CD8-positive, alpha-beta memory T cell (primary cell): Measurements from ENCODE around the gene GDF10. TPM values are rescaled to one million over a fixed set of nuclear protein-coding genes. Genes with fewer than 3 reads are reported as not detected.

Source experiments
- CTCF ChIA-PET: fragments of 350-600 bp; sonication (Branson Sonifier 250); formaldehyde crosslinking; loops from one replicate; lab custom pipeline; 2021; ENCODE audit warnings: antibody characterized with exemption; lab: Charles Lee
- POLR2A ChIA-PET: fragments of 350-600 bp; sonication (Branson Sonifier 250); formaldehyde crosslinking; loops from one replicate; lab custom pipeline; 2021; ENCODE audit warnings: antibody characterized with exemption; lab: Charles Lee
- DNase-seq, 5 donors: peaks; one replicate each; pipeline versions ENCODE4 v3.0.0 to v3.0.0-alpha.2; 2020 to 2022; ENCODE audit warnings: mixed read lengths in 1 of 5
- H3K27ac ChIP-seq: one replicate; pipeline ENCODE4 v1.7.0; 2013; ENCODE audit warnings: low read depth, mild to moderate bottlenecking, low read length, moderate library complexity
- H3K27me3 ChIP-seq: 2 replicates; pipeline ENCODE4 v1.7.0; 2013; ENCODE audit warnings: low read length, mild to moderate bottlenecking; ENCODE audit not compliant: insufficient read depth, poor library complexity, severe bottlenecking
- H3K36me3 ChIP-seq: 2 replicates; pipeline ENCODE4 v1.7.0; 2013; ENCODE audit warnings: mild to moderate bottlenecking, low read length, moderate library complexity; ENCODE audit not compliant: insufficient read depth
- H3K4me1 ChIP-seq: 2 replicates; pipeline ENCODE4 v1.7.0; 2013; ENCODE audit warnings: mild to moderate bottlenecking, low read length, moderate library complexity; ENCODE audit not compliant: insufficient read depth
- H3K4me3 ChIP-seq: 2 replicates; pipeline ENCODE4 v1.7.0; 2013; ENCODE audit warnings: mild to moderate bottlenecking, low read length
- H3K9me3 ChIP-seq: 2 replicates; pipeline ENCODE4 v1.7.0; 2013; ENCODE audit warnings: mild to moderate bottlenecking, low read length
- H3K27ac Mint-ChIP-seq, 8 donors: one replicate each; pipeline ENCODE4 v1.8.0; 2020 to 2021; ENCODE audit warnings: mixed read lengths in 8 of 8, mild to moderate bottlenecking in 6 of 8, inconsistent platforms in 3 of 8, moderate library complexity in 3 of 8
- H3K27me3 Mint-ChIP-seq, 2 donors: one replicate each; pipeline ENCODE4 v1.8.0; 2020 to 2021; ENCODE audit warnings: mixed read lengths in 2 of 2, mild to moderate bottlenecking in 1 of 2, moderate library complexity in 1 of 2
- H3K36me3 Mint-ChIP-seq, 3 donors: one replicate each; pipeline ENCODE4 v1.8.0; 2020 to 2021; ENCODE audit warnings: mixed read lengths in 3 of 3, inconsistent platforms in 1 of 3, mild to moderate bottlenecking in 1 of 3
- H3K4me1 Mint-ChIP-seq, 3 donors: one replicate each; pipeline ENCODE4 v1.8.0; 2020 to 2021; ENCODE audit warnings: mixed read lengths in 3 of 3, inconsistent platforms in 1 of 3, mild to moderate bottlenecking in 1 of 3
- H3K4me3 Mint-ChIP-seq, 7 donors: one replicate each; pipeline ENCODE4 v1.8.0; 2020 to 2021; ENCODE audit warnings: mixed read lengths in 7 of 7, mild to moderate bottlenecking in 6 of 7, moderate library complexity in 4 of 7, inconsistent platforms in 2 of 7
- H3K9me3 Mint-ChIP-seq, 5 donors: one replicate each; pipeline ENCODE4 v1.8.0; 2020 to 2022; ENCODE audit warnings: mixed read lengths in 5 of 5, mild to moderate bottlenecking in 3 of 5, moderate library complexity in 2 of 5, inconsistent platforms in 1 of 5
- polyA plus RNA-seq: library from polyadenylated mRNA; unstranded; fragments of 300-500 nt; fragmentation: Illumina TruSeq; gene quantifications from one replicate; pipeline ENCODE4 v1.2.3, GENCODE V29; 2021
- total RNA-seq, 2 experiments: library from RNA; stranded (reverse); gene quantifications; one replicate each; pipeline ENCODE4 v1.2.3, GENCODE V29; 2021

Gene GDF10
- total and polyA plus RNA-seq, 3 experiments from 2014 or later: 0.18 to 0.24 (median 0.21) TPM

GRCh38 chr10:47256751-47257336 is 43.2 kb upstream of the GDF10 start:
- H3K27me3 Mint-ChIP-seq: no peaks in the 10 kb centered on the region
- H3K27ac Mint-ChIP-seq: peak overlapping the region in 7 of 8 donors; percentile 37 to 91 (median 81)
- peak overlapping the region in 3 of 7 donors; percentile 27 to 59 (median 52) for H3K4me3 Mint-ChIP-seq
- CTCF ChIA-PET: interaction anchor here (1.6 kb wide), 1 partner anchor 209 kb away, joined by 6 read pairs; no protein-coding TSS in a partner anchor
- DNase-seq: no peak
- H3K27me3 ChIP-seq: no peaks in the 10 kb centered on the region
- no peaks in the 10 kb centered on the region for H3K9me3 ChIP-seq
- no peaks in the 10 kb centered on the region for H3K36me3 ChIP-seq
- H3K9me3 Mint-ChIP-seq: no peaks in the 10 kb centered on the region
- POLR2A ChIA-PET: no interaction called here
- H3K27ac ChIP-seq: no peak overlapping the region
- H3K36me3 Mint-ChIP-seq: peaks cover 0 to 3% (median 0%) of the 10 kb centered on the region in 3 donors
- H3K4me1 ChIP-seq: peaks cover 70% of the 10 kb centered on the region
- peak overlapping the region; percentile 5 for H3K4me3 ChIP-seq
- H3K4me1 Mint-ChIP-seq: peaks cover 53 to 70% (median 58%) of the 10 kb centered on the region in 3 donors

- ChIA-PET CTCF (interaction anchor here (1.0 to 1.6 kb wide), 2 partner anchors 22 to 210 kb away, joined by 3 to 6 read pairs; no protein-coding TSS in a partner anchor), POLR2A (interaction anchor here (0.7 kb wide), 1 partner anchor 46 kb away, joined by 6 read pairs; no protein-coding TSS in a partner anchor)
- Histone ChIP-seq H3K4me3 (peak overlapping the region; percentile 33), H3K27me3 (no peaks in the 10 kb centered on the region), H3K36me3 (no peaks in the 10 kb centered on the region), H3K27ac (no peak overlapping the region), H3K4me1 (peaks cover 74% of the 10 kb centered on the region), H3K9me3 (no peaks in the 10 kb centered on the region)
- no peaks in the 10 kb centered on the region for H3K9me3 Mint-ChIP-seq
- peaks cover 0 to 3% (median 0%) of the 10 kb centered on the region in 3 donors for H3K36me3 Mint-ChIP-seq
- H3K27me3 Mint-ChIP-seq: no peaks in the 10 kb centered on the region
- peak in 2 of 5 donors; percentile 48 to 60 for DNase-seq
- H3K27ac Mint-ChIP-seq: peak overlapping the region; percentile 37 to 91 (median 71)
- H3K4me1 Mint-ChIP-seq: peaks cover 54 to 76% (median 63%) of the 10 kb centered on the region in 3 donors
- peak overlapping the region; percentile 1 to 64 (median 40) for H3K4me3 Mint-ChIP-seq
These were observed 42.4 kb upstream of the GDF10 start for GRCh38 chr10:47257396-47258120.

- POLR2A ChIA-PET: no interaction called here
These were observed 41.1 kb upstream of the GDF10 start for GRCh38 chr10:47258921-47259320.

GRCh38 chr10:47259466-47259865 is 40.5 kb upstream of the GDF10 start:
- Histone ChIP-seq H3K27me3 (no peaks in the 10 kb centered on the region), H3K36me3 (no peaks in the 10 kb centered on the region), H3K4me3 (no peak overlapping the region), H3K27ac (no peak overlapping the region), H3K4me1 (peaks cover 77% of the 10 kb centered on the region), H3K9me3 (no peaks in the 10 kb centered on the region)
- H3K9me3 Mint-ChIP-seq: peaks cover 0 to 2% (median 0%) of the 10 kb centered on the region in 5 donors
- H3K4me1 Mint-ChIP-seq: peaks cover 60 to 91% (median 76%) of the 10 kb centered on the region in 3 donors
- H3K4me3 Mint-ChIP-seq: no peak overlapping the region
- no peak for DNase-seq
- ChIA-PET CTCF (interaction anchor here (2.9 to 4.0 kb wide), 2 partner anchors 52 to 211 kb away, joined by 8 to 13 read pairs; no protein-coding TSS in a partner anchor), POLR2A (no interaction called here)
- peaks cover 0 to 2% of the 10 kb centered on the region in 2 donors for H3K27me3 Mint-ChIP-seq
- H3K36me3 Mint-ChIP-seq: peaks cover 0 to 3% (median 0%) of the 10 kb centered on the region in 3 donors
- H3K27ac Mint-ChIP-seq: peak overlapping the region in 5 of 8 donors; percentile 5 to 96 (median 39)

More at GRCh38 chr10:47258921-47259320, 41.1 kb upstream of the GDF10 start:
- H3K4me3 ChIP-seq: no peak overlapping the region
- peaks cover 74% of the 10 kb centered on the region for H3K4me1 ChIP-seq
- H3K36me3 Mint-ChIP-seq: peaks cover 0 to 3% (median 0%) of the 10 kb centered on the region in 3 donors
- H3K4me3 Mint-ChIP-seq: peak overlapping the region in 1 of 7 donors; percentile 25
- H3K27me3 ChIP-seq: no peaks in the 10 kb centered on the region
- H3K27ac ChIP-seq: no peak overlapping the region
- no peaks in the 10 kb centered on the region for H3K36me3 ChIP-seq
- CTCF ChIA-PET: interaction anchor here (2.9 to 4.0 kb wide), 2 partner anchors 53 to 211 kb away, joined by 8 to 13 read pairs; no protein-coding TSS in a partner anchor
- peaks cover 0 to 2% of the 10 kb centered on the region in 2 donors for H3K27me3 Mint-ChIP-seq
- peaks cover 59 to 85% (median 71%) of the 10 kb centered on the region in 3 donors for H3K4me1 Mint-ChIP-seq
- H3K9me3 Mint-ChIP-seq: peaks cover 0 to 2% (median 0%) of the 10 kb centered on the region in 5 donors
- H3K9me3 ChIP-seq: no peaks in the 10 kb centered on the region
- DNase-seq: no peak
- peak overlapping the region in 2 of 8 donors; percentile 39 to 55 for H3K27ac Mint-ChIP-seq

GRCh38 chr10:47260505-47261111 is 39.4 kb upstream of the GDF10 start:
- Histone ChIP-seq H3K9me3 (no peaks in the 10 kb centered on the region), H3K4me3 (no peak overlapping the region), H3K4me1 (peaks cover 78% of the 10 kb centered on the region), H3K27ac (no peak overlapping the region), H3K36me3 (no peaks in the 10 kb centered on the region), H3K27me3 (no peaks in the 10 kb centered on the region)
- ChIA-PET POLR2A (interaction anchor here (1.3 kb wide), 1 partner anchor 53 kb away, joined by 4 read pairs; no protein-coding TSS in a partner anchor), CTCF (interaction anchor here (0.8 to 4.0 kb wide), 6 partner anchors 9 to 213 kb away, joined by 4 to 13 read pairs (median 4); no protein-coding TSS in a partner anchor)
- H3K27ac Mint-ChIP-seq: peak overlapping the region; percentile 71 to 96 (median 91)
- peaks cover 0 to 2% of the 10 kb centered on the region in 2 donors for H3K27me3 Mint-ChIP-seq
- peaks cover 0 to 3% (median 0%) of the 10 kb centered on the region in 3 donors for H3K36me3 Mint-ChIP-seq
- H3K4me1 Mint-ChIP-seq: peaks cover 69 to 94% (median 84%) of the 10 kb centered on the region in 3 donors
- H3K4me3 Mint-ChIP-seq: peak overlapping the region; percentile 2 to 70 (median 56)
- DNase-seq: peak in 1 of 5 donors; percentile 13
- H3K9me3 Mint-ChIP-seq: peaks cover 0 to 2% (median 0%) of the 10 kb centered on the region in 5 donors

GRCh38 chr10:47261121-47261520 is 38.9 kb upstream of the GDF10 start:
- Histone ChIP-seq H3K4me1 (peaks cover 73% of the 10 kb centered on the region), H3K36me3 (no peaks in the 10 kb centered on the region), H3K9me3 (no peaks in the 10 kb centered on the region), H3K27ac (no peak overlapping the region), H3K4me3 (no peak overlapping the region), H3K27me3 (no peaks in the 10 kb centered on the region)
- Mint-ChIP-seq H3K4me3 (peak overlapping the region; percentile 2 to 70 (median 61)), H3K36me3 (peaks cover 0 to 3% (median 0%) of the 10 kb centered on the region in 3 donors), H3K27me3 (peaks cover 0 to 2% of the 10 kb centered on the region in 2 donors), H3K9me3 (peaks cover 0 to 2% (median 0%) of the 10 kb centered on the region in 5 donors), H3K4me1 (peaks cover 65 to 93% (median 80%) of the 10 kb centered on the region in 3 donors), H3K27ac (peak overlapping the region; percentile 71 to 96 (median 91))
- ChIA-PET POLR2A (interaction anchor here (1.3 kb wide), 1 partner anchor 53 kb away, joined by 4 read pairs; no protein-coding TSS in a partner anchor), CTCF (interaction anchor here (0.8 to 4.0 kb wide), 6 partner anchors 9 to 213 kb away, joined by 4 to 13 read pairs (median 4); no protein-coding TSS in a partner anchor)
- DNase-seq: peak in 3 of 5 donors; percentile 24 to 56 (median 54)

- Mint-ChIP-seq H3K4me1 (peaks cover 61 to 89% (median 77%) of the 10 kb centered on the region in 3 donors), H3K4me3 (peak overlapping the region in 4 of 7 donors; percentile 2 to 70 (median 36)), H3K27me3 (peaks cover 0 to 2% of the 10 kb centered on the region in 2 donors), H3K36me3 (peaks cover 0 to 3% (median 0%) of the 10 kb centered on the region in 3 donors), H3K27ac (peak overlapping the region; percentile 71 to 96 (median 91)), H3K9me3 (peaks cover 0 to 2% (median 0%) of the 10 kb centered on the region in 5 donors)
- Histone ChIP-seq H3K4me3 (no peak overlapping the region), H3K27me3 (no peaks in the 10 kb centered on the region), H3K27ac (no peak overlapping the region), H3K4me1 (peaks cover 68% of the 10 kb centered on the region), H3K9me3 (no peaks in the 10 kb centered on the region), H3K36me3 (no peaks in the 10 kb centered on the region)
- DNase-seq: no peak
- CTCF ChIA-PET: interaction anchor here (1.7 to 4.0 kb wide), 4 partner anchors 10 to 213 kb away, joined by 4 to 13 read pairs (median 6); no protein-coding TSS in a partner anchor
- POLR2A ChIA-PET: no interaction called here
These were observed 38.4 kb upstream of the GDF10 start for GRCh38 chr10:47261556-47261955.
